ENCODE results near the gene TOMM7. TPM values are rescaled to one million over a fixed set of nuclear protein-coding genes. Genes with fewer than 3 reads are reported as not detected.

TOMM7 gene
- total RNA-seq, 1 experiment from 2014 or later: 325 TPM

DNA sequence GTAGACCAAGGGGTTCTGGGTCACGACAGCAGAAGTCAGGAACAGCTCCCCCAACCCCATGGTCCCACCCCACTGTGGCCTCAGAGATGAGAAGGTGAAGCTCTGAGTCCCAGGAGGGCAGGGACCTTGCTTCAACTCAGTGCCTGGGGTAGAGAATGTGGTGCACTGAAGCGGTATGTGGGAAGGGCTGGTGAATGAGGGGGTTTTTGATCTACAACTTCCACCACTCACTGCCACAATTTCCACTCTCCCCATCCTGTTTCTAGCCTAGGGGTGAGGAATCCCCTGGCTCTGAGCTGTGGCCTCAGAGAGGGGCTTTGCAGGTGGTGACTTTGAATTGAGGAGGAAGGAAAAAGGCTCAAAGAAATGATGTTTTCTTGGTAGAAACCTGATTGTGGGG, 44.9 kb upstream of the TOMM7 start (continued):
- no peak for TF ChIP-seq REST (IDR thresholded peaks at IDR 0.05; ENCODE audit: low read depth)

- intact Hi-C loops (cut with micrococcal nuclease): no loop called here
- H3K27ac ChIP-seq (ENCODE audit: low read depth, low read length): no peak overlapping the region
- H2AFZ ChIP-seq (ENCODE audit: low read depth, low read length, poor library complexity, severe bottlenecking): no peak overlapping the region
- DNase-seq (ENCODE audit: low read depth, low spot score) (no peak), ATAC-seq (no peak)
- no peaks in the 10 kb centered on the region for H4K20me1 ChIP-seq (ENCODE audit: insufficient read depth)
- TF ChIP-seq EZH2 (IDR thresholded peaks at IDR 0.05): no peak
- no peak for TF ChIP-seq REST (IDR thresholded peaks at IDR 0.05; ENCODE audit: low read depth)
- TF ChIP-seq RAD21 (IDR thresholded peaks at IDR 0.05; ENCODE audit: low read depth): no peak
- TF ChIP-seq, protein P1, sequence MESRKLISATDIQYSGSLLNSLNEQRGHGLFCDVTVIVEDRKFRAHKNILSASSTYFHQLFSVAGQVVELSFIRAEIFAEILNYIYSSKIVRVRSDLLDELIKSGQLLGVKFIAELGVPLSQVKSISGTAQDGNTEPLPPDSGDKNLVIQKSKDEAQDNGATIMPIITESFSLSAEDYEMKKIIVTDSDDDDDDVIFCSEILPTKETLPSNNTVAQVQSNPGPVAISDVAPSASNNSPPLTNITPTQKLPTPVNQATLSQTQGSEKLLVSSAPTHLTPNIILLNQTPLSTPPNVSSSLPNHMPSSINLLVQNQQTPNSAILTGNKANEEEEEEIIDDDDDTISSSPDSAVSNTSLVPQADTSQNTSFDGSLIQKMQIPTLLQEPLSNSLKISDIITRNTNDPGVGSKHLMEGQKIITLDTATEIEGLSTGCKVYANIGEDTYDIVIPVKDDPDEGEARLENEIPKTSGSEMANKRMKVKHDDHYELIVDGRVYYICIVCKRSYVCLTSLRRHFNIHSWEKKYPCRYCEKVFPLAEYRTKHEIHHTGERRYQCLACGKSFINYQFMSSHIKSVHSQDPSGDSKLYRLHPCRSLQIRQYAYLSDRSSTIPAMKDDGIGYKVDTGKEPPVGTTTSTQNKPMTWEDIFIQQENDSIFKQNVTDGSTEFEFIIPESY (IDR thresholded peaks at IDR 0.05; ENCODE audit: extremely low read depth, insufficient replicate concordance, low read length): no peak
- no peak for TF ChIP-seq CEBPB (IDR thresholded peaks at IDR 0.05; ENCODE audit: low read depth)
- no peak for TF ChIP-seq POLR2A (IDR thresholded peaks at IDR 0.05; ENCODE audit: borderline replicate concordance, extremely low read depth, insufficient read depth, insufficient read length)
- TF ChIP-seq EZH2phosphoT487 (IDR thresholded peaks at IDR 0.05; ENCODE audit: borderline replicate concordance): no peak
- TF ChIP-seq CBX3 (IDR thresholded peaks at IDR 0.05; ENCODE audit: low read depth): no peak
- no peak for TF ChIP-seq TCF7L2 (IDR thresholded peaks at IDR 0.05; ENCODE audit: borderline replicate concordance, extremely low read depth, insufficient read depth, insufficient read length)
- no peak for TF ChIP-seq EGR1 (IDR thresholded peaks at IDR 0.05; ENCODE audit: low read depth)
- TF ChIP-seq FOSL1 (IDR thresholded peaks at IDR 0.05; ENCODE audit: low read depth): no peak
- no peak for TF ChIP-seq ATF3 (IDR thresholded peaks at IDR 0.05)
- no peak for TF ChIP-seq ZFX (IDR thresholded peaks at IDR 0.05)
- TF ChIP-seq, protein P2, sequence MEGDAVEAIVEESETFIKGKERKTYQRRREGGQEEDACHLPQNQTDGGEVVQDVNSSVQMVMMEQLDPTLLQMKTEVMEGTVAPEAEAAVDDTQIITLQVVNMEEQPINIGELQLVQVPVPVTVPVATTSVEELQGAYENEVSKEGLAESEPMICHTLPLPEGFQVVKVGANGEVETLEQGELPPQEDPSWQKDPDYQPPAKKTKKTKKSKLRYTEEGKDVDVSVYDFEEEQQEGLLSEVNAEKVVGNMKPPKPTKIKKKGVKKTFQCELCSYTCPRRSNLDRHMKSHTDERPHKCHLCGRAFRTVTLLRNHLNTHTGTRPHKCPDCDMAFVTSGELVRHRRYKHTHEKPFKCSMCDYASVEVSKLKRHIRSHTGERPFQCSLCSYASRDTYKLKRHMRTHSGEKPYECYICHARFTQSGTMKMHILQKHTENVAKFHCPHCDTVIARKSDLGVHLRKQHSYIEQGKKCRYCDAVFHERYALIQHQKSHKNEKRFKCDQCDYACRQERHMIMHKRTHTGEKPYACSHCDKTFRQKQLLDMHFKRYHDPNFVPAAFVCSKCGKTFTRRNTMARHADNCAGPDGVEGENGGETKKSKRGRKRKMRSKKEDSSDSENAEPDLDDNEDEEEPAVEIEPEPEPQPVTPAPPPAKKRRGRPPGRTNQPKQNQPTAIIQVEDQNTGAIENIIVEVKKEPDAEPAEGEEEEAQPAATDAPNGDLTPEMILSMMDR (IDR thresholded peaks at IDR 0.05 in 2 of 3, conservative IDR thresholded peaks at IDR 0.05 in 1 of 3; ENCODE audit: borderline replicate concordance in 1 of 3, insufficient read depth in 1 of 3, low read depth in 2 of 3, low read length in 2 of 3): no peak
- BruUV-seq (replicated peaks): no TSS peak
- H3K4me2 ChIP-seq (ENCODE audit: low read length): no peak overlapping the region
- H3K9ac ChIP-seq (ENCODE audit: low read length): no peak overlapping the region
- no peaks in the 10 kb centered on the region for H3K9me2 ChIP-seq (ENCODE audit: insufficient read depth)
- H3K4me1 ChIP-seq (ENCODE audit: control insufficient read depth in 1 of 2, insufficient read depth in 2 of 2, low read length in 2 of 2): no peaks in the 10 kb centered on the region; a peak in 1 of 4 replicates
- H3K79me2 ChIP-seq (ENCODE audit: insufficient read depth, low read length): no peaks in the 10 kb centered on the region
- no peaks in the 10 kb centered on the region for H3K36me3 ChIP-seq (ENCODE audit: control insufficient read depth in 1 of 2, insufficient read depth in 2 of 2, low read length in 2 of 2)
- H3K27me3 ChIP-seq (ENCODE audit: insufficient read depth, low read length): no peaks in the 10 kb centered on the region
- no peaks in the 10 kb centered on the region for H3K9me3 ChIP-seq (ENCODE audit: control insufficient read depth in 1 of 2, insufficient read depth in 1 of 2, low read depth in 1 of 2, low read length in 2 of 2)
- POLR2A ChIA-PET: interaction anchor here (1.5 kb wide), 1 partner anchor 9 kb away, joined by 7 read pairs; no protein-coding TSS in a partner anchor
- H3K4me3 ChIP-seq (replicated peaks in 1 of 2; ENCODE audit: low read depth in 1 of 2, low read length in 2 of 2): no peak overlapping the region
- CTCF ChIA-PET: no interaction called here
- RAD21 ChIA-PET (ENCODE audit: low non-redundant PET in 1 of 2, low total read pairs in 2 of 2, uncharacterized antibody in 2 of 2, unreplicated experiment in 2 of 2): no interaction called here
Measured at GRCh38 chr7:22867003-22867402, 44.4 kb upstream of the TOMM7 start.
